HepG2 (cell line): ENCODE measurements around the gene SHC1. TPM values are rescaled to one million over a fixed set of nuclear protein-coding genes. Genes with fewer than 3 reads are reported as not detected.

ENCODE experiments used
- ATAC-seq: fragments of 200-7000 bp; cut with Tn5 transposase; 3 replicates; pipeline ENCODE4 v1.9.1; 2020; ENCODE audit warnings: mild to moderate bottlenecking, moderate library complexity
- BruUV-seq: library from RNA; stranded (reverse); fragments of 400-500 nt; replicated peaks from 2 replicates; lab custom pipeline; 2021; lab: Mats Ljungman, UMichigan
- CTCF ChIA-PET: fragments of 300-600 bp; formaldehyde crosslinking; extraction: SDS; loops from one replicate; lab custom pipeline; 2021; ENCODE audit warnings: low total read pairs, inconsistent platforms, low intra/inter-chr PET ratio; lab: Yijun Ruan, JAX
- POLR2A ChIA-PET: fragments of 350-600 bp; sonication (Branson Sonifier 250); formaldehyde crosslinking; loops from one replicate; lab custom pipeline; 2020; ENCODE audit warnings: antibody characterized with exemption, inconsistent platforms; lab: Yijun Ruan, JAX
- DNase-seq: peaks from one replicate; pipeline ENCODE4 v3.0.0-alpha.2; 2015; ENCODE audit warnings: low spot score
- FAIRE-seq: peaks from 3 replicates; lab custom pipeline; 2011; peaks lifted over from hg19 to GRCh38; lab: Jason Lieb, UNC
- H2AFZ ChIP-seq: one replicate; pipeline ENCODE4 v1.6.1; 2011; ENCODE audit warnings: low read length, inconsistent platforms
- H3K27ac ChIP-seq: fragments of 300-600 bp; 3 replicates; pipeline ENCODE4 v1.8.0; 2011; ENCODE audit warnings: mixed run types, mild to moderate bottlenecking, mixed read lengths, low read length, inconsistent platforms; ENCODE audit not compliant: insufficient read depth; ENCODE audit errors: extremely low read length
- H3K27me3 ChIP-seq, 2 experiments: fragments of 200-600 bp in 1 of 2; 2 replicates in 1 of 2; 3 replicates in 1 of 2; pipeline versions ENCODE4 v1.6.0 to v1.8.0; 2011; ENCODE audit warnings: low read length in 2 of 2, mild to moderate bottlenecking in 2 of 2, moderate library complexity in 2 of 2, inconsistent platforms in 1 of 2; ENCODE audit not compliant: insufficient read depth in 2 of 2, control insufficient read depth in 1 of 2
- H3K36me3 ChIP-seq, 2 experiments: fragments of 200-600 bp in 1 of 2; replicated peaks in 1 of 2; 2 replicates in 1 of 2; 3 replicates in 1 of 2; pipeline versions ENCODE4 v1.5.1 to v1.8.0; 2011; ENCODE audit warnings: low read length in 2 of 2, inconsistent platforms in 1 of 2; ENCODE audit not compliant: insufficient read depth in 2 of 2, control insufficient read depth in 1 of 2
- H3K4me1 ChIP-seq: 2 replicates; pipeline ENCODE4 v1.5.1; 2012; ENCODE audit warnings: low read length, inconsistent platforms; ENCODE audit not compliant: insufficient read depth
- H3K4me2 ChIP-seq: 2 replicates; pipeline ENCODE4 v1.6.0; 2011; ENCODE audit warnings: low read depth, low read length, inconsistent platforms
- H3K4me3 ChIP-seq, 3 experiments: fragments of 200-600 bp in 1 of 3; sonication (generic), shearing (Covaris generic) in 1 of 3; replicated peaks in 1 of 3; 2 replicates each; pipeline ENCODE4 v1.5.1; 2011 to 2016; ENCODE audit warnings: low read length in 3 of 3, inconsistent platforms in 2 of 3, low read depth in 2 of 3, mild to moderate bottlenecking in 2 of 3, control low read depth in 1 of 3, mixed read lengths in 1 of 3; ENCODE audit not compliant: insufficient read depth in 1 of 3
- H3K79me2 ChIP-seq: one replicate; pipeline ENCODE4 v1.6.1; 2011; ENCODE audit warnings: low read length, inconsistent platforms; ENCODE audit not compliant: insufficient read depth
- H3K9ac ChIP-seq: 2 replicates; pipeline ENCODE4 v1.6.0; 2011; ENCODE audit warnings: mild to moderate bottlenecking, low read depth, low read length, inconsistent platforms; ENCODE audit not compliant: insufficient read depth
- H3K9me3 ChIP-seq: 2 replicates; pipeline ENCODE4 v1.5.1; 2012; ENCODE audit warnings: mild to moderate bottlenecking, low read length
- H4K20me1 ChIP-seq: 2 replicates; pipeline ENCODE4 v1.6.0; 2011; ENCODE audit warnings: inconsistent platforms, mild to moderate bottlenecking, low read length, moderate library complexity; ENCODE audit not compliant: insufficient read depth
- DPF2 ChIP-seq: sonication (generic); formaldehyde crosslinking; IDR thresholded peaks from 2 replicates; pipeline ENCODE4 v1.4.0; 2020; ENCODE audit warnings: mild to moderate bottlenecking, low read depth, missing genetic modification reagents, borderline replicate concordance
- FOXK2 ChIP-seq: fragments of 450-650 bp; IDR thresholded peaks from 2 replicates; pipeline ENCODE4 v1.6.1; 2016
- KLF9 ChIP-seq: IDR thresholded peaks from 2 replicates; pipeline ENCODE4 v1.6.1; 2016; ENCODE audit warnings: low read depth
- MEF2D ChIP-seq: sonication (generic); formaldehyde crosslinking; IDR thresholded peaks from 2 replicates; pipeline ENCODE4 v1.5.1; 2020; ENCODE audit warnings: mild to moderate bottlenecking, missing genetic modification reagents
- THAP7 ChIP-seq: sonication (generic); formaldehyde crosslinking; IDR thresholded peaks from 2 replicates; pipeline ENCODE4 v1.8.1; 2023; ENCODE audit warnings: mild to moderate bottlenecking, missing genetic modification reagents
- ZSCAN21 ChIP-seq: sonication (generic); formaldehyde crosslinking; IDR thresholded peaks from 2 replicates; pipeline ENCODE4 v1.8.0; 2022; ENCODE audit warnings: mild to moderate bottlenecking, missing genetic modification reagents, moderate library complexity, borderline replicate concordance
- WGBS: methylation state at CpG from one replicate; pipeline ENCODE4 v1.1.6; 2017; ENCODE audit warnings: low lambda C conversion rate; 5-methylcytosine and 5-hydroxymethylcytosine counted together
- in situ Hi-C: cut with HindIII; loops from 2 replicates; pipeline ENCODE4 v1.10.0; 2017; ENCODE audit warnings: low pct_unique_long_range_greater_than_20kb; ENCODE audit not compliant: extremely low pct_ligation_motif_present
- intact Hi-C: fragments of 100-400 bp; cut with micrococcal nuclease; formaldehyde crosslinking; loops from one replicate; pipeline ENCODE4 v1.10.0; 2022; ENCODE audit not compliant: unreplicated experiment
- polyA plus RNA-seq, 8 experiments: library from polyadenylated mRNA; depleted of rRNA in 3 of 8; stranded (reverse) in 7 of 8; unstranded in 1 of 8; fragments of >200 nt; fragmentation: Illumina TruSeq in 4 of 8; extraction: Trizol in 4 of 8; gene quantifications; 2 replicates each; pipeline versions ENCODE4 v1.2.1 to v1.2.3, GENCODE V29; 2011 to 2016; ENCODE audit warnings: low read depth in 4 of 8, missing spikeins in 1 of 8, mixed read lengths in 1 of 8; ENCODE audit not compliant: insufficient read depth in 1 of 8
- total RNA-seq, 5 experiments: library from RNA; depleted of rRNA; stranded (reverse); fragments of >200 nt; fragmentation: Illumina TruSeq; extraction: Trizol; gene quantifications; 2 replicates each; pipeline ENCODE4 v1.2.3, GENCODE V29; 2016; ENCODE audit warnings: low read depth in 1 of 5

The SHC1 gene
- total and polyA plus RNA-seq, 2 of the 13 experiments (the other 11 are each of a cell fraction or from before 2014, with no cell fraction given) = 52.0 to 137 TPM

GRCh38 chr1:154955039-154955717 lies 15.4 kb downstream of the SHC1 start (continued):
- peak; percentile 91 for TF ChIP-seq FOXK2
- TF ChIP-seq KLF9 (CRISPR knock-in tag) = no peak
- peak; percentile 9; the same call in 1 of the 2 replicates for TF ChIP-seq DPF2 (CRISPR knock-in tag)
- no peak for TF ChIP-seq ZSCAN21 (CRISPR knock-in tag)
- TF ChIP-seq, all 625 proteins: peak for 51

- WGBS = 80% methylated on average over 3 of the region's 3 CpGs
- TF ChIP-seq THAP7 (CRISPR knock-in tag) (no peak), MEF2D (peak; percentile 5; the same call in 1 of the 2 replicates)
- no TSS peak for BruUV-seq
- H4K20me1 ChIP-seq = no peaks in the 10 kb centered on the region
- H3K27me3 ChIP-seq = no peaks in the 10 kb centered on the region; a peak in 1 of 5 replicates
- DNase-seq = no peak
- H2AFZ ChIP-seq = no peak overlapping the region
- in situ Hi-C loops = no loop called here
- no peaks in the 10 kb centered on the region for H3K9me3 ChIP-seq
- intact Hi-C loops = no loop called here
- peaks cover 46% of the 10 kb centered on the region for H3K4me1 ChIP-seq
- peaks cover 5 to 19% of the 10 kb centered on the region in 2 experiments; a peak in 4 of 5 replicates for H3K36me3 ChIP-seq
- ChIA-PET CTCF (no interaction called here), POLR2A (interaction anchor here (0.7 to 4.1 kb wide), 9 partner anchors 10 to 218 kb away, joined by 3 to 91 read pairs (median 6); partner anchors contain the start of genes CKS1B, LENEP, PMVK and SHC1)
- H3K9ac ChIP-seq = peak overlapping the region; percentile 89; the same call in 1 of the 2 replicates
- peak overlapping the region; percentile 95 for H3K4me2 ChIP-seq
- H3K27ac ChIP-seq = peak overlapping the region; percentile 96
- no peaks in the 10 kb centered on the region for H3K79me2 ChIP-seq
- ATAC-seq = no peak
- peak overlapping the region in 1 of 3 experiments; percentile 40; a peak in 1 of 6 replicates for H3K4me3 ChIP-seq
- FAIRE-seq = no peak
These were observed 16.0 kb downstream of the SHC1 start for GRCh38 chr1:154954541-154954940.
